Transverse colon (tissue), 3 donors: Measurements from ENCODE around the gene BTRC.

Source experiments
- POLR2A ChIP-seq: fragments of 450-650 bp; IDR thresholded peaks from one replicate; pipeline ENCODE4 v1.6.1; 2016; ENCODE audit warnings: antibody characterized with exemption, mild to moderate bottlenecking, moderate library complexity
- TF ChIP-seq, protein P1 (sequence below), 5 experiments: fragments of 200-600 bp in 3 of 5; fragments of 450-650 bp in 2 of 5; sonication (generic) in 3 of 5; IDR thresholded peaks; 1 replicate in 2 of 5; 2 replicates in 3 of 5; pipeline ENCODE4 v1.5.1; 2016 to 2017; ENCODE audit warnings: antibody characterized with exemption in 5 of 5, inconsistent platforms in 3 of 5, mild to moderate bottlenecking in 2 of 5, moderate library complexity in 1 of 5

DNA sequence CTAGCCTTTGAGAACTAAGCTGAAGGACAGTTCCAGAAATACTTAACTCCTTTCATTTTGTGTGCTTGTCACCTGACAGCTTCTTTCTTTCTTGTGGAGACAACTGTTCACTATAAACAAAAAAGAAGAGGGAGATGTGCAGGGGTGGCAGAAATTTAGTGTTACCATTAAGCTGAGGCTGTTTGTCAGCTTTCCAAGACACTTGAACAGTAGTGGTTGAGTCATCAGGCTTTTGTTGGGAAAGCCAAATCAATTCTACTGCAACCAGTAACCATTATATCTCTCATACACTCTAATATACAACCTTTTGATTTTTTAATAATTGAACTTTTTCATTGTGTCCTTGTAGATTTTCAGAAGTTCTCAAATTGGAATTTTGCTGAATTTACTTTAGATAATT is 158.8 kb downstream of the BTRC start:
- TF ChIP-seq, protein P1, sequence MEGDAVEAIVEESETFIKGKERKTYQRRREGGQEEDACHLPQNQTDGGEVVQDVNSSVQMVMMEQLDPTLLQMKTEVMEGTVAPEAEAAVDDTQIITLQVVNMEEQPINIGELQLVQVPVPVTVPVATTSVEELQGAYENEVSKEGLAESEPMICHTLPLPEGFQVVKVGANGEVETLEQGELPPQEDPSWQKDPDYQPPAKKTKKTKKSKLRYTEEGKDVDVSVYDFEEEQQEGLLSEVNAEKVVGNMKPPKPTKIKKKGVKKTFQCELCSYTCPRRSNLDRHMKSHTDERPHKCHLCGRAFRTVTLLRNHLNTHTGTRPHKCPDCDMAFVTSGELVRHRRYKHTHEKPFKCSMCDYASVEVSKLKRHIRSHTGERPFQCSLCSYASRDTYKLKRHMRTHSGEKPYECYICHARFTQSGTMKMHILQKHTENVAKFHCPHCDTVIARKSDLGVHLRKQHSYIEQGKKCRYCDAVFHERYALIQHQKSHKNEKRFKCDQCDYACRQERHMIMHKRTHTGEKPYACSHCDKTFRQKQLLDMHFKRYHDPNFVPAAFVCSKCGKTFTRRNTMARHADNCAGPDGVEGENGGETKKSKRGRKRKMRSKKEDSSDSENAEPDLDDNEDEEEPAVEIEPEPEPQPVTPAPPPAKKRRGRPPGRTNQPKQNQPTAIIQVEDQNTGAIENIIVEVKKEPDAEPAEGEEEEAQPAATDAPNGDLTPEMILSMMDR (IDR thresholded peaks at IDR 0.05): no peak
- no peak for TF ChIP-seq POLR2A
